ENCODE data around the gene IL15RA.
A peak's percentile ranks its signal among the peaks of the same experiment; 100 is the strongest.
"Not testable (repeated sequence)": the region's sequence is repeated elsewhere in the genome, so short reads cannot be mapped to it uniquely, and the experiment has no call there.

The IL15RA gene

DNA sequence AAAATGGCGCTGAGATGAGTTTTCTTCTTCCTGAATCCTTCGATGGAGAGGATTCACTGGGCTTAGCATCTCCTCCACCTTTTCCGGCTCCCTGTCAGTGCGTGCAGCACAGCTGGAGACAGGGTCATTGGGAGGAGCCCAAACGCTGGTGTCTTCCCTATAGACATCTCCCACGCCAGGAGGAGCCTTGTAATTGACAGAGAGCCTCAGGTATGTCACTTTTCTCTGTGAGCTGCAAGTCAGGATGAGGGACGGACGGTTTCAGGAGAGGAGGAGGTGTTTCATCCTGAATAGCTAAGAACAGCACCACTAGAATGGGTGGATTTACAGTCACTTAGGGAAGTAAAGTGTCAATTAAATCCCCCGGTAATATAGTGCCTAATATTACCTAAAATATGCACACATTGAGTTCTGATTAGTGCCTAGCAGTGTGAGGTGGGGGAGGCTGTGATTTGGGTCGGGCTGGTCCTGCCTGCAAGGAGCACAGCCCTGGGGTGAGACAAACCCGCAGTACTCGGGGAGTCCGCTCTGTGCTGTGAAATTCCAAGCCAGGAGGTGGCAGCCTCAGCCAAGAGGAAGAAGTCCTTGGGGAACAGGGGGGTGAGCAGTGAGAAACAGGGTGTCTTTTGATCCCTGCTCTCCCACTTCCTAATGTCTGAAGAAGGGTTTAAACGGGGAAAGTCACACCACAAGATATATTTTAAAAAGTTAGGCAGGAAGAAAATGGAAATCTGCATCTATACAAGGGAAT, 28.2 kb downstream of the IL15RA start:
- peak; percentile 31 for DNase-seq

DNA sequence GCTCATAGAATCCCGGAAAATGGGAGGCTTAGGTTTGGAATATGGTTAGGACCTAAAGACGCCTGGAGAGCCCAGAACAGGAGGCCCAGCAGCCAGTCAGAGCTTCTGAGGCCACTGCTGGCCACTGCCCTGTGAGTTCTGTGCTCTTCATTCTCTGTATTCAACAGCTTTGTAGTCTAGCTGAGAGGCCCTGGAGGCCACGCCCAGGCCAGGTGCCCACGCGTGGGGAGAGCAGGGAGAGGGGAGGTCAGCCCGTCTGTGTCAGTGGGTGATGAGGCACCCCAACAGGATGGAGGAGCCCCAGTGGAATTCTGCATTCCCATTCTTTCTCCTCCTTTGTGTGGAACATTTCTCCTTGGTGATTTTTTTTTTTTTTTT, 29.1 kb downstream of the IL15RA start:
- no peak for DNase-seq

DNA sequence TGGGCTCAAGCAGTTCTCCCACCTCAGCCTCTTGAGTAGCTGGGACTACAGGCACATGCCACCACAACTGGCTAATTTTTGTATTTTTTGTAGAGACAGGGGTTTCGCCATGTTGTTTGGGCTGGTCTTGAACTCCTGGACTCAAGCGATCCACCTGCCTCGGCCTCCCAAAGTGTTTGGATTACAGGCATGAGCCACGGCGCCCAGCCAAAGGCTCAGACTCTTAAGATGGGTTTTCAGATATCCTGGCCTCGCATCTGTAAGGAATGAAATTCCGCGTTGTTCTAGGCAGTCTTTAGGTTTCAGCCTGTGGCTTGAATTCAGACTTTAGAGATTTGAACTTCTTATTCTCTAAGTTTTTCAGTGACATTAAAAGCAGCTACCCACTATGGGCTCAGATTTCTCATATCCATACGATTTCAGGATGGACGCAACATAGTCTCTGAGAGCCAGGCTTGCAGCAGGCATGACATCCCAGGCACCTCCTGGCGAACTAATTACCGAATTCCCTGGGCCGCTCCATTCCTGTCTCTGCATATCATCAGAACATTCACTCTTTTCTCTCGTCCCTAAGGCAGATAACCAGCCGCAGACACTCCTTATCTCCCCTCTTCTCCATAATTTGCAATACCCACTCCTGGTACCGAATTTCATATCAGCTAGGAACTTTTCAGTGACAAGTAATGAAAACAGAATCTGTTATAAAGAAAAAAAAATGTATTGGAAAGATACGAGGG, 29.7 kb downstream of the IL15RA start:
- DNase-seq = no peak

DNA sequence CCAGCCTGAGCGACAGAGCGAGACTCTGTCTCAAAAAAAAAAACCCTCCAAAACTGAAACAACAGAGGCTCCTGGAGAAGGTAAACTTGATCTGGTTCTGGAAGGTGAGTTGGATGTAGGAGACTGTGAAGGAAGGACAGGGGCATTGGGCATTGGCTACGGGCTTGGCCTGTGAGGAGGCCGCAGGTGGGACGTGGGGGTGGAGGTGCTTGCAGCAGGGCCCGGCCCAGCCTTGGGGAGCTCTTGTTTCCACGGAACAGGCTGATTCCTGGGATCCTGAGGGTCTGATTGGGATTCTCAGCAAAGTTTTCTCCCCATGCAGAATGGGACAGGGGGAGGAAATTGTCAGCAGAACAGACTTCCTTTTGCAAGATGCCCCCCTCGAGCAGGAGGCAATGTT, 30.6 kb downstream of the IL15RA start:
- no peak for DNase-seq

DNA sequence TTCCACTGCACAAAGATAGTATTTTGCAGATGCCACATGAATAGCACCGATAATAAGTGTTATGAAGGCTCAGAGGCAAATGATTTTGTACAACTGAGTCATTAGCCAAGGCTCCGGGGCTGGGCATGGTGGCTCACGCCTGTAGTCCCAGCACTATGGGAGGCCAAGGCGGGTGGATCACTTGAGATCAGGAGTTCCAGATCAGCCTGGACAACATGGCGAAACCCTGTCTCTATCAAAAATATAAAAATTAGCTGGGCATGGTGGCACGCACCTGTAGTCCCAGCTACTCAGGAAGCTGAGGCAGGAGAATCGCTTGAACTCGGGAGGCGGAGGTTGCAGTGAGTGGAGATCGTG, 30.9 kb downstream of the IL15RA start:
- not testable (repeated sequence) for DNase-seq

DNA sequence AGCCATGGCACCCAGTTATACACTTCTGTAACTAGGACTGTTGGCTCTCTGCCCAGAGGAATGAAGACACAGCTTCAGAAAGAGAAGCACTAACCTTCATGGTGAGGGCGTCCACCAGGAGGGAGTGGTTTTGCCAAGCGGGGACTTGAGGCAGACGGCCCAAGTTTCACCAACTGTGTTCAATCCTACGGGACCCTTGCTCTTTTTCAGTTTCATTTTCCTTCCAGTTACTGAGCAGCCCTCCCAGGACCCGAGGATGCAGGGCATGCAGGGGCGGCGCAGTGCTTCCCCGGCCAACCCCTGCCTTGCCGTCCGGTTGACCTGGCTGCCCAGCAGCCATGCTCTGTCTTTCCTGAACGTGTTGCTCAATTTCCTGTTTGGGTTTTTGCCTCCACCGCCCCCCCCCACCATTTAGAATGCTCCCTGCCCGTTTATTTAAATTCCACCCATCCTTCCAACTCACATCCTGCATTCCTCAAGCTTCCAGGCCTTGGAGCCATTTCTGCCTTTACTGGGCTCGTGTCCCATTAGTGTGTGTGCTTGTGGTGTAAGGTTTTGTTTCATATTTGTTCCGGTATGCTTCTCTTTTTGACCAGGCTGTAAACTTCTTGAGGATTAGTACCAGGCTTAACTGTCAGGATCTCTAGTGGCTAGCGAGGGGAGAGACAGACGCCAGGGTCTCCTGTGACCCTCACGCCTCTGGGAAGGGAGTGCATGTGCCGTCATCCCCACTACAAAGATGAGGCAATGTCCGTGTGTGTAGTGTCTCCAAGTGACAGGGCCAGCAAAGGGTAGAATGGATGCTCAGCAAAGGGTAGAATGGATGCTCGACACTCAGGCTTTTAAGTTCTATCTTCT, 31.6 kb downstream of the IL15RA start:
- no peak for DNase-seq

DNA sequence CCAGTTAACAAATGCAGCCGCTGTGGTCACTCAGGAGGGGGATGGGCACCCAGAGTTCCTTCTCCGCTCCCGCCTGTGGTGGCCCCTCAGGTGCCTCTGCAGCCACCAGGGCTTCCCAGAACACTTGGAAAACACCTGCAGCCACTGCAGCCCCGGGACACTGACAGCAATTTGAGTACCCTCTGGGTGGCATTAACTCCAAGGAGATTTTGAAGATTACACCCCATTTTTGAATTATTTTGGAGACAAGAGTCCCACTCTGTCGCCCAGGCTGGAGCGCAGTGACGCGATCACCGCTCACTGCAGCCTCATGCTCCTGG, 32.2 kb downstream of the IL15RA start:
- DNase-seq = no peak

DNA sequence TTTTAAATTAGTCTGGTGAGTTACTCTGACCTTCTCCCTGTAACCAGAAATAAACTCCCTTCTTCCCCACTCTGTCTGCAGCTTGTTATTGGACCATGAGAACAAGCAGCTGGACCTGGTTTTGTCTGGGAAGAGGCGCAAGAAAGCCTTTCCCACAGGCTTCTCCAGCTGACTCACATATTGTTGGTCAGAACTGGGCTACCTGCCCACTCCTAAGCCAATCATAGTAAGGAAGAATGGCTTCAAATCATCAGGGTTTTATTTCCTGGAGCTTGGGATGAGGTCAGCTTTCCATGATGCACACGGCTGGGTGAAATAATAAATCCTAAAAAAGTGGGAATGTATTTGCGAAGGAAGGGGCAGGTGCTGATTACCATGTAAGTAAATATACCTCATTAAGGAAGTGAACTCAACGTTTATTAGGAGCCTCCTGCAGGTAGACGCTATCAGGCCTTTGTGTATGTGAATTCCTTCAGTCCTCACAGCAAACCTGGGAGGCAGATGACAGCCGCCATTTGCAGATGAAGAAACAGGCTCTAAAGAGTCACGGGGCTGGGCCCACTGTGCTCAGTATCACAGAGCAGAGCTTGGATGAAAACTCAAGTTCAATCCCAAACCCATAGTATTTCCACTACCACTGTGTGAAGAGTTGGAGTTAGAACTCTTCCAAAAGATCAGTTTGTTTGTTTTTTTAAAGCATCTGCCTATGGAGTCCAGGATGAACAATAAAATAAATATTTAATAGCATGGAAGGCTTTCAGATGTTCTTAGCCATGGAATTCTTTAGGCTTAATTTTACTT, 32.8 kb downstream of the IL15RA start:
- DNase-seq = no peak

DNA sequence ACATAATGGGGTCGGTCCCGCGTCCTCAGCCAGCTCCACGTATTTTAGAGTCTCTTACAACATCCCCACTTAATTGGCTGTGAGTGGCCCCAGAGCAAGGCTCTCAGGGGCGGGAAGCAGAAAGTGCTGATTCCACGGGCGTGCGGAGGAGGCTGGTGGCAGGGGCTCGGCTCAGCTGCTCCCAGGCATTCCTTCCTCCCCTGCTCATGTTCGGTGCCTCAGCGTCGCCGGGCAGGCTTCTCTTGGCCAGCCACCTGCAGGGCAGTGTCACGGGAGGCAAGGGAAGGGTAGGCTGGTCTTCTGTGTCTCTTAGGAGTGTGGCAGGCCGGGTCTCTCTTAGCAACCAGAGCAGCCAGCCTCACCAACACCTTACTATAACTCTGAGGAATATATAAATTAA, 33.8 kb downstream of the IL15RA start:
- no peak for DNase-seq

DNA sequence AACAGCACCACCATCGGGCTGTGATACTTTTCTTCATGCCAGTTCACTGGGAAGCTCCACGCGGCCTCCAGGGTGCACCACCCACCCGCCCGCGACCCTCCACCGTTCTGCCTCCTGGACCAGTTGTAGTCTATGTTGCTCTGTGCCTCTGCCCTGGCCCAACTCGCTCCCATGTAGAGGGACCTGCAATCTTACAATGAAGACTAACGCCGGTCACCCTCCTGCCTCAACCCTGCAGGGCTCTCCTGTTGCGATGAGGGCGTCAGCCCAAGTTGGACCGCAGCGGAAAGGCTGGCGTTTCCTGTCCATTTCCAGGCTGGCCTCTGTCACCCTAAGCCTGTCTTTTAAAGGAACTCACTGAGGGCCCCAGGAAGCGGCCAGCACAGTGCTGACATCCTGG, 34.9 kb downstream of the IL15RA start:
- DNase-seq = no peak

DNA sequence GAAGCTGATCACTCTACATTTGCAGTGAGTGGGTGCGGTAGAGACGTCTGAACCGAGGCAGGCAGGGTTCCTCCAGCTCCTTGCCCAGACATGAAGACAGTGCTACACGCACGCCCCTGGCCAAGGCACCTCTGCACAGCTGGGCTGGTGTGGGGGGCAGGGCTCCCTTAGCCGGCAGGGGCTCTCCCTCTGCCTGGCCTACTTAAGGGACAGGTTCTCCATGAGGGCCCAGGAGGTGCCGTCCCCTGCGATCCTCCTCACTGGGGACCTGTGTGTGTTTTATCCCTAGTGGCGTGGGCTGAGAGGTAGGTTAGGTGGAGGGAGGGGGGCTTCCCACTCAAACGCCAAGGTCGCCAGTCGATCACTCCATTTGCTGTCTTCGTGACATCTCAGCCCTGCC, 35.3 kb downstream of the IL15RA start:
- no peak for DNase-seq

DNA sequence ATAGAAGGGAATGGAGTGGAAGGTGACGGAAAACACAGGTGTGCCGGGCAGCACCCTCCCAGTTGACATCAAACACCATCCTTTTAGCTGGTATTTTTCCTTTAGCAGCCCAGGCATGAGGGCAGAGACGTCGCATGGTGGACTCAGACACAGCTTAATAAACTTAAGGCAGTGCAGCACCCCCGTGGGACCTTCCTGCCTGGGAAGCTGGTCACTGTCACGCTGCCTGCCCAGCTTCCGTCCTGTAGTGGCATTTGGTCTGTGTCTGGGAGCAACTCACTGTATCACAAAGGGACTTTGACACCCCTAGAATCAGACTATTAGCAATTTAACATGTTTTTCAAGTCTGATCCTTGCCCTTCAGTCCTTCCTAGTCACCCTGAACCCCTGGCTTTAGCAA, 35.8 kb downstream of the IL15RA start:
- DNase-seq = no peak

DNA sequence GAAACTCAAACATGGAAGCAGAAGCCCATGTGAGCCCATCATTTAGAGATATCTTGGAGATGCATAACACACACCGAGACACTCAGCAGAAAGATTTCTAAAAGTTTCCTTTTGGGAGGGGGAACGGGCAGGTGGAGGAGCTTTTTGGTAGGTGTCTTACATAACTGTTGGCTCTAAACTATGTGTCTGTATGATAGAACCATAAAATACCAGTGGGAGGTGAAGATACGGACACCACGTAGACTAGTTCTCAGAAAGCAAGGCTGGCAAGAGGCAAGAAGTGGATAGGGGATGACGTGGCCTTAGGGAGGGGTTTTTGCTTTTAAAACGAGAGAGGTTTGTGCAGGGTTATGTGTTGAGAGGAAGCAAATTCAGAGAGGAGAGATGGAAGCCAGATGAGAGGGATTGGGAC, 36.5 kb downstream of the IL15RA start:
- DNase-seq = no peak

DNA sequence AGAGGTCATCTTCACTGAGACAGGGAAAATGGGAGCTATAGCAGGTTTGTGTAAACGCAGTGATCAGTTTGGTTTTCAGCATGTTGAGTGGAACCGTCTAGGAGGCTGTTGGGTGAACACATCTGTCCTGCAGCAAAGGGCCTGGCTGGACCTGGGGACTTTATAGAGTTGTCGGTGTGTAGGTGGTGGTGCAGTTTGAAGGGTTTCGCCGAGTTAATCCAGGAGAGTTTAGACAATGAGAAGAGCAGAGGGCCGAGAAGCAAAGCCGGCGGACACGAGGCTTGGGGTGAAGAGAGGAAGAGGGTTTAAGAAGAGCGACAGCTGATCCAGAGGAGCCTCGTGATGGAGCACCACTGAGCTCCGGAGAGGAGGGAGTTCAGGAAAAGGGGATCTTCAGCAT, 39.1 kb downstream of the IL15RA start:
- no peak for DNase-seq

DNA sequence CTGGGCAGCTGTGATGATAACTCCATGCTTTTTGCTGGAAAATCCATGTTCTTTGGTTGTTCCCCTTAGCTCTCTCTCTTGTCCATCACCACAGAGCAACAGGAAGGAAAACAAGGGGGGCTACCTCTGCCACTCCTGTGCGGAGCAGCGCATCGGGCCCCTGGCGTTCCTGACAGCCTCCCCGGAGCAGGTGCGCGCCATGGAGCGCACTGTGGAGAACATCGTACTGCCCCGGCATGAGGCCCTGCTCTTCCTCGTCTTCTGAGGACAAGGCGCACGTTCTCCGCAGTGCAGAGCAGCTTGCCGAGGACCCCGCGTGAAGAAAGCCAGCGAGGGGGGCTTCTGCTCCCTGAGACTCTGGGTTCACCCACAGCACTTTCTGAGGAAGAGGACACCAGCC, 40.3 kb downstream of the IL15RA start:
- DNase-seq = no peak

DNA sequence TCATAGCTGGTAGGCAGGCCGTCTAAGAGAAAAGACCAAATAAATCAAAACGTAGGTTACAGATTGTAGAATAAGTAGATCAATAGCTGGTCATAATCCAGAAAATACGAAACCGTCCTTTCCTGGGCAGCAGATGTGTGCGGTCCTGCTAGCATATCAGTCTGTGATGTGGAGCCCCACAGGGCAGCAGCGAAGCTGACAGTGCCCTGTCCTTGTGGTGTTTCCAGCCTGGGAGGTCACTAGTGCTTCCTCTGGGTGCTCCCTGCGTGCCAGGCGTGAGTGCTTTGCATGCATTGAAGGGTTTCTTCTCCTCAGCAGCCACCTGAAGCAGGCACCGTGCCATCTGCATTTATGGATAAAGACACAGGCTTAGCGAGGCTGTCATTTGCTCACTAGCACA, 41.7 kb downstream of the IL15RA start:
- DNase-seq = no peak

DNA sequence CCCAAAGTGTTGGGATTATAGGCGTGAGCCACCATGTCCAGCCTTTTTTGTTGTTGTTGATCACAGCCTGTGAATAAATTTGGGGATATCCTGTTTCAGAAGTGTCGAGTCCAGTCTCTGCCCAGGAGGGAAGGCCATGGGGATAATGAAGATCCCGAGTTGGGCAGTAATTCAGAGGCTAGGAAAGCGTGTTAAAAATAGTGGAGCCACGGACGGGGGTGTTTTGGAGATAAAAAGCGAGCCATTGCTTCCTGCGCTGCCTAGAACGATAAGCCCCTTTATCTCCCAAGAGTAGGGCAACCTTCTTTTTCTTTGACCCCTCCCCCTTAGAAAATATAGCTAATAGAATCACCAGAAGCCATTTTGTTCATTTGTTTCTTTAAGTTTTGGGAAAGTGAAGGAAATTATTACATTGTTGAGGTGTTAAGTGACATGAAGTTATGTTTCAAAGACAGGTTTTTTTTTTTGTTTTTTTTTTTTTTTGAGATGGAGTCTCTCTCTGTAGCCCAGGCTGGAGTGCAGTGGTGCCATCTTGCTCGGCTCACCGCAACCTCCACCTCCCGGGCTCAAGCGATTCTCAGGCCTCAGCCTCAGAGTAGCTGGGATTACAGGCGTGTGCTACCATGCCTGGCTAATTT, 43.3 kb downstream of the IL15RA start:
- DNase-seq = no peak

DNA sequence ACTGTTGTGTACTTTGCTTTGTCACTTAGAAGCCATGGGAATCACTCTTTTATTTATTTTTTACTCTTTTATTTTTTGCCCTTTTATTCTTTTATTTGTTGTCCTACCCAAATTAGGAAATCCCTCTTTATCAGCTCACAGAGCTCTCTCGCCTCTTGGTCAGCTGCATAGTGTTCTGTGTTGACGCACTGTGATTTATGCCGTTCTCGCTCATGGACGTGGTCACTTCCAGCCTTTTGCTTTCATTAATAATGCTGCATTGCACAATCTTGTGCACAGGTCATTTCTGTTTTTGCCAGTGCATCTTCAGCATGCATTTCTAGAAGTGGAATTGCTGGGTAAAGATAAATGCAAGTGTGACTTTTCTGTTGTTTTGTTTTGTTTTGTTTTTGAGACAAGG, 45.0 kb downstream of the IL15RA start:
- DNase-seq = no peak

DNA sequence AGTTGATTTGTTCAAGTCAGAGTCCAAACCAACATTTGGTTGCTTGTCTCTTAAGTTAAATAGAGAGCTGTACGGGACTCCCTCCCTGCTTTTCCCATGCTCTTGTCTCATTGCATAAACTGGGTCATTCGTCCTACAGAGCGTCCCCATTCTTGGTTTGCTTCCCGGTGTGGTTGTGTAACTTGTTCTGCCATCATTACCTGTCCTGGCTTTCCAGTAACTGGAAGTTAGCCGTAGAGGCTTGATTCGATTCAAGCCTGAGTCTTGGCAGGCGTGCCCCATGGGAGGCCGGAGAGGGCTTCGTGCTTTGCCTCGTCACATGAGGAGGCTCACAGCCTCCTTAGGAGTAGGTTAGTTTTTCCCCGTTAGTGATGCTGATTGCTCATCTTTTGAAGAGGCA, 47.1 kb downstream of the IL15RA start:
- DNase-seq = no peak

DNA sequence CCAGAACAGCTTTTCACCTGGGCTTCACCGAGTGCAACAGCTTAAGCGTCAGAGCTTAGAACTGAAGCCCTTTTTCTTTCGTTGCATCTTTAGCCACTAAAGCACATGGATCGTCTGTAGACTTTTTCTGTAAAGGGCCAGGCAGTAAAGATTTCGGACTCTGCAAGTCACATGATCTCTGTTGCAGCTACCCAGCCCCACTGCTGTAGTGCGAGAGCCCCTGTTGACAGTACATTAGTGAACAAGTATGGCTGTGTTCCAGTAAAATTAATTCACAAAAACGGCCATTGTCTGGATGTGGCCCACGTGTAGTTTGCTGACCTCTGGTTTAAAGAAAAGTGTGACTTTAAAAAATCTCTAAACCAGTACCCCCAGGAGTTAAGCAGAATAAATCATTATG, 47.9 kb downstream of the IL15RA start:
- DNase-seq = no peak

DNA sequence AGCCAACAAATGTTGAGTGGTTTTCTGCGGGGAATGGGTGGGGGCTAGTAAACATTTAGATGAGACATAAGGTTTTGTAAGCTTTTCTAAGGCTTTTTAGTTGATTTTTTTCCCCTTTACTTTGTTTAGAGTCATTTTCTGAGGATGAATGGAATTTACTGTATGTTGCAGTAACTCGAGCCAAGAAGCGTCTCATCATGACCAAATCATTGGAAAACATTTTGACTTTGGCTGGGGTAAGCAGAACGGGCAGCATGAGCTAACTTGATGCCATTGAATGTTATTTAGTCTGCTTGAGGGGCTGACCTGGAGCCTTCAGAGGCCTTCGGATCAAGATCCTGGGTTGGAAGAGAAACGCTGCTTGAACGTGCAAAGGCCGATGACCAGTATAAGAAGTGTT, 50.0 kb downstream of the IL15RA start:
- no peak for DNase-seq

DNA sequence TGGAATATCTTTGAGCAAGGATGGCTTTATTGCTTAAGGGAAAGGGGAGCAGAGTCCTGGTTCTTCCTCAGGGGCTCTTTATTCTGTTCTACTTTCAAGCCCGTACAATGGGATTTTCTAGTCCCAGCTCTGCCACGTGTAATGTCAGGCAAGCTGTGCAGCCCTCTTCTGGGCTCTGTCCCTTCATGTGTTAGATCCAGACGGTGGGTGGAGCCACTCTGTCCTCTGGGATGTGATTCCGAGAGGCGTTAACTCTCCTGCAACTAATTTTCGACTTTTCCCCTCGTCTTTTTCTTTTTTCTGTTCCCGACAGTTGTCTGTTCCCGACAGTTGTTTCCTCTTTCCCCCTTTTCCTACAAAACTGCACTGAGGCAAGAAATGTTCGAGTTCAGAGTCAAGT, 52.5 kb downstream of the IL15RA start:
- DNase-seq = no peak

DNA sequence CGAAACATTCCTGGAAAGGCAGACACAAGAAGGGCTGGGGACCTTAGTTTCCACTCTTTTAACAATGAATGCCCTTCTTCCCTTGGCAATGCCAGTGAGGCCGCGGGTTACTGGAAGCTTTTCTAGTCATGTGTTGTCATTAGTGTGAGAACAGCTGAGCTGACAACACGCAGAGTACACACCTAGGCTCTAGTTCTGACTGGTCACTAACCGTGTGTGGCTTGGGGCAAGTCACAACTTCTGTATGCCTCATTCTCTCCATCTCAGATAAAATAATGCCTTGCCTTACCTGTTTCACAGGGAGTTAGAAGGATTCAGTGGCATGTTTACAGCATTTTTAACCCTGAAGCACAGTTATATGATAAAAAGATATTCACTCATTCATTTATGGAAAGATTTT, 55.6 kb downstream of the IL15RA start:
- no peak for DNase-seq
